HG02840 (cell line): ENCODE data around the gene DUSP28.
A peak's percentile ranks its signal among the peaks of the same experiment; 100 is the strongest.
"Not testable (repeated sequence)": the region's sequence is repeated elsewhere in the genome, so short reads cannot be mapped to it uniquely, and the experiment has no call there.

ENCODE experiments used
- ATAC-seq: cut with Tn5 transposase; IDR thresholded peaks from one replicate; pipeline ENCODE4 v1.9.1; 2021; ENCODE audit warnings: mild to moderate bottlenecking, moderate library complexity, moderate number of reproducible peaks; ENCODE audit not compliant: unreplicated experiment, low FRiP score

The DUSP28 gene

GRCh38 chr2:240558236-240558761 lies 1.9 kb upstream of the DUSP28 start:
- ATAC-seq, result no peak

GRCh38 chr2:240559286-240559685 lies 871 bp upstream of the DUSP28 start:
- no peak for ATAC-seq

- peak; percentile 54 for ATAC-seq
These were observed 545 bp downstream of the DUSP28 start for GRCh38 chr2:240560480-240561324.

- ATAC-seq, result peak; percentile 9
These were observed 1.3 kb downstream of the DUSP28 start for GRCh38 chr2:240561325-240561971.

GRCh38 chr2:240563231-240563630 lies 3.1 kb downstream of the DUSP28 start:
- not testable (repeated sequence) for ATAC-seq

GRCh38 chr2:240563951-240564560 lies 3.9 kb downstream of the DUSP28 start:
- ATAC-seq, result no peak

- ATAC-seq, result no peak
These were observed 4.6 kb downstream of the DUSP28 start for GRCh38 chr2:240564561-240565332.

- ATAC-seq, result peak; percentile 29
These were observed 5.4 kb downstream of the DUSP28 start for GRCh38 chr2:240565333-240566202.

GRCh38 chr2:240566203-240567136 lies 6.3 kb downstream of the DUSP28 start:
- ATAC-seq, result peak; percentile 40

- ATAC-seq, result no peak
These were observed 7.1 kb downstream of the DUSP28 start for GRCh38 chr2:240567137-240567871.

- no peak for ATAC-seq
These were observed 7.9 kb downstream of the DUSP28 start, which contains the start of gene RNPEPL1 for GRCh38 chr2:240567872-240568677. Gene RNPEPL1, plus strand, starts transcription at chr2:240568484. Its CDS starts 103 bp downstream, at chr2:240568587.

GRCh38 chr2:240568678-240569522 lies 8.7 kb downstream of the DUSP28 start:
- ATAC-seq, result no peak

GRCh38 chr2:240569523-240569997 lies 9.4 kb downstream of the DUSP28 start:
- no peak for ATAC-seq

- no peak for ATAC-seq
These were observed 9.9 kb downstream of the DUSP28 start for GRCh38 chr2:240569998-240570530.

GRCh38 chr2:240570531-240571313 lies 10.6 kb downstream of the DUSP28 start:
- no peak for ATAC-seq
